Heart right ventricle (tissue), 16 donors: Measurements from ENCODE around the gene KCNA2. TPM values are rescaled to one million over a fixed set of nuclear protein-coding genes. Genes with fewer than 3 reads are reported as not detected.

Experiments used
- ATAC-seq, 8 donors: fragments of 200-7000 bp; cut with Tn5 transposase; one replicate each; pipeline ENCODE4 v1.9.1; 2020; ENCODE audit warnings: mild to moderate bottlenecking in 8 of 8, moderate library complexity in 8 of 8, moderate number of reproducible peaks in 1 of 8
- DNase-seq, 2 donors: peaks; one replicate each; pipeline ENCODE4 v3.0.0-alpha.2; 2020
- H3K27ac ChIP-seq, 10 donors: fragments of 200-600 bp; sonication (generic) in 2 of 10; one replicate each; pipeline versions ENCODE4 v1.5.0 to v1.8.0; 2020 to 2022; ENCODE audit warnings: mild to moderate bottlenecking in 3 of 10
- H3K27me3 ChIP-seq, 7 donors: fragments of 200-600 bp; one replicate each; pipeline ENCODE4 v1.8.0; 2021 to 2022; ENCODE audit warnings: mild to moderate bottlenecking in 2 of 7
- H3K36me3 ChIP-seq, 9 donors: fragments of 200-600 bp; sonication (generic) in 1 of 9; one replicate each; pipeline versions ENCODE4 v1.5.0 to v1.8.0; 2020 to 2022; ENCODE audit warnings: mild to moderate bottlenecking in 2 of 9
- H3K4me1 ChIP-seq, 9 donors: fragments of 200-600 bp; sonication (generic) in 1 of 9; one replicate each; pipeline versions ENCODE4 v1.5.0 to v1.8.0; 2020 to 2022; ENCODE audit warnings: mild to moderate bottlenecking in 4 of 9
- H3K4me3 ChIP-seq, 10 donors: fragments of 200-600 bp; sonication (generic) in 2 of 10; one replicate each; pipeline versions ENCODE4 v1.5.0 to v1.8.0; 2020 to 2022; ENCODE audit warnings: mild to moderate bottlenecking in 7 of 10, moderate library complexity in 2 of 10
- H3K9me3 ChIP-seq, 11 donors: fragments of 200-600 bp in 10 of 11; sonication (generic) in 2 of 11; one replicate each; pipeline versions ENCODE4 v1.5.0 to v1.8.0; 2013 to 2022; ENCODE audit warnings: mild to moderate bottlenecking in 2 of 11, control low read depth in 1 of 11, moderate library complexity in 1 of 11
- CTCF ChIP-seq, 9 donors: fragments of 200-600 bp; sonication (generic) in 2 of 9; IDR thresholded peaks; one replicate each; pipeline versions ENCODE4 v1.5.0 to v1.8.0; 2021 to 2022; ENCODE audit warnings: antibody characterized with exemption in 9 of 9, mild to moderate bottlenecking in 5 of 9, moderate library complexity in 1 of 9
- WGBS, 2 donors: extraction: QIAGEN DNeasy Blood & Tissue Kit; methylation state at CpG; one replicate each; pipeline ENCODE4 v1.1.7; 2013; ENCODE audit warnings: inconsistent platforms in 1 of 2; 5-methylcytosine and 5-hydroxymethylcytosine counted together
- intact Hi-C, 10 donors: fragments of 100-400 bp; cut with DNase I; formaldehyde crosslinking; loops; one replicate each; pipeline versions ENCODE4 v1.11.1 to v1.14.2; 2022
- polyA plus RNA-seq, 2 donors: library from polyadenylated mRNA; stranded (reverse); fragments of 200-250 nt; gene quantifications; one replicate each; pipeline ENCODE4 v1.2.3, GENCODE V29; 2013
- total RNA-seq, 10 donors: library from RNA; stranded (reverse); fragmentation: NEBNext Ultra II Directional in 3 of 10; extraction: Animal tissue kit (Norgen Biotek cat#: 25700) in 3 of 10; gene quantifications; one replicate each; pipeline versions ENCODE4 v1.2.1 to v1.2.4, GENCODE V29; 2021 to 2023
- donor health status: Arrhythmogenic right ventricular cardiomyopathy.
- donor health status: ischemic (EF 13 %, LVEDD 7.1; RV severe dilation, severe dysfunction).
- donor health status: healthy with polysubstance abuse.
- donor health status: DM: no; HTN: yes; CAD: no.
- donor health status: DM: no; HTN: no; CAD: no.
- donor health status: ischemic (EF 25% LVEDD 6.9; RV normal size, moderate dysfunction).
- donor health status: ischemic (EF 25% LVEDD 5.7; RV mildly dilated, moderate dysfunction).
- donor health status: healthy.
- donor health status: DM: yes; HTN: yes; CAD: no.
- donor health status: Ischemic cardiomyopathy.
- donor health status: ischemic (EF 35%, LVEDD 5.7; RV mildly dilated, moderate dysfunction).
- donor health status: nonischemic (EF 11% LVEDD 7.7; RV severe dilation, severe dysfunction).
- donor health status: DM: yes; HTN: yes; CAD: no.
- donor health status: PGD.
- donor health status: ischemic (EF 29% LVEDD 5.4; RV normal size, mild dysfunction).
- donor health status: nonischemic (EF 23%, LVEDD 6.1; RV moderate dilation, normal function).

The KCNA2 gene
- total and polyA plus RNA-seq, 12 donors: 0.04 to 1.6 (median 0.75) TPM

DNA sequence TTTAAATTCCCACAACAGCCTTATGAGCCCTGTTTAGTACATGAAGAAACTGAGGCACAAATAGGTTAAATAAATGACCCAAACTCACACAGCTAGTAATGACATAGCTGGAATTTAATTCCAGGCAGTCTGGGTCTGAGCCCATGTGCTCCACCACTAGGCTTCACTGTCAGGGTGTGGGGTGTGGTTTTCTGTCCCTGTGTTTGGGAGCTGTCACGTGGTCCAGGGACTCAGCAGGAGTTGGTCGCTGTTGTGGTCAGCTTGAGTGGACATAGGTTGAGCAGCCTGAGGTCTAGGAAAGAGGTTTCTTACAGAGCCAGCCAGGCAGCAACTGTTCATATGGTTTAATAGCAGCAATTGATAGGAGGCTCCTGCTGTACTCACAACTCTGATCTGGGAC lies 59.1 kb downstream of the KCNA2 start:
- intact Hi-C loops: no loop called here
- WGBS, 2 donors: 48 to 54% methylated on average over 2 of the region's 2 CpGs

DNA sequence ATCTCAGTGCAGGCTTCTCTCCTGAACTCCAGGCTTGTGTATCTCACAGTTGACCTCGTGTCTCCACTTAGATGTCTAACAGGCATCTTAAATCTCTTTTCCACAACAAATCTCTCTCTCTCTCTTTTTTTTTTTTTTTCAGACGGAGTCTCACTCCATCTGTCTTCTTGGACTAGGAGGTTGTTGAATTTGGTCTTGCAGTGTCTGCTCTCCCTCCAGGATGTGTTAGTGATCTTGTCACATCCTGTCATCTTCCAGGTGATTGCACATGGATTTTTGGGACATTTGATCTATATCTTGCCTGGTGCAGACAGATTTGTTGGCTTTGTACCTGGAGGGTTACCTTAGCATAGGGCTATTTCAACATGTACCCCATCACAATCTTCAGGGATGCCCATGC lies 60.7 kb downstream of the KCNA2 start:
- Histone ChIP-seq H3K9me3 (no peaks in the 10 kb centered on the region), H3K4me3 (no peak overlapping the region), H3K27ac (no peak overlapping the region), H3K27me3 (peaks cover 0 to 20% (median 10%) of the 10 kb centered on the region in 7 donors), H3K36me3 (no peaks in the 10 kb centered on the region), H3K4me1 (no peaks in the 10 kb centered on the region)
- no peak for TF ChIP-seq CTCF (IDR thresholded peaks at IDR 0.05)
- ATAC-seq (no peak), DNase-seq (no peak)
- WGBS, 2 donors: 26% methylated on average over 2 of the region's 2 CpGs
- intact Hi-C loops: no loop called here

More for the DNA sequence above, 59.1 kb downstream of the KCNA2 start:
- H3K36me3 ChIP-seq: no peaks in the 10 kb centered on the region
- no peaks in the 10 kb centered on the region for H3K9me3 ChIP-seq
- no peak overlapping the region for H3K27ac ChIP-seq
- no peak for ATAC-seq
- peaks cover 0 to 32% (median 22%) of the 10 kb centered on the region in 7 donors for H3K27me3 ChIP-seq
- no peak for DNase-seq
- no peak overlapping the region for H3K4me3 ChIP-seq
- TF ChIP-seq CTCF (IDR thresholded peaks at IDR 0.05): no peak
- no peaks in the 10 kb centered on the region for H3K4me1 ChIP-seq

DNA sequence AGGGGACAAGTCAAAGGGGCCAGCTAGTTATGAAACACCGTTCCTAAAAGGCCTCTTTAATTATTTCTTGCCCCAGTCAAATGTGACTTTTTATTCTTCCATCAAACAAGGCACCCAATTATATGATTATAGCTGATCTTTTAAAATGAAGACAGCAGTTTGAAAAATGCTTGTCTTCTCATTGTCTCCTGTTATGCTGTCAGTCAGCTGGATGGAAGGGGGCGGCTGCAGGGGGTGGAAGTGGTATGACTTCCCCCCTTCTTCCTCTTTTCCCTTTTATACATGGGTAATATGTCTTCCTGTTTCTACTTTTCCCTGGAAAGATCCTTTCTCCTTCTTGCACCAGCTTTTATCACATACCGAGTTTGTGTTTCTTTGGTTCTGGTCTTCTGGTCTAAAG lies 61.4 kb downstream of the KCNA2 start:
- no peaks in the 10 kb centered on the region for H3K4me1 ChIP-seq
- TF ChIP-seq CTCF (IDR thresholded peaks at IDR 0.05): no peak
- ATAC-seq (no peak), DNase-seq (no peak)
- no peaks in the 10 kb centered on the region for H3K36me3 ChIP-seq
- peaks cover 0 to 18% (median 7%) of the 10 kb centered on the region in 7 donors for H3K27me3 ChIP-seq
- intact Hi-C loops: no loop called here
- WGBS, 2 donors: 63% methylated on average over 3 of the region's 3 CpGs
- H3K4me3 ChIP-seq: no peak overlapping the region
- no peak overlapping the region for H3K27ac ChIP-seq
- H3K9me3 ChIP-seq: no peaks in the 10 kb centered on the region

Other genes starting within 250 kb of the KCNA2 start
- 1 to 10 TPM; 1.3 to 3.5 (median 2.4) TPM for gene SLC16A4, start 215.3 kb downstream of the KCNA2 start, total RNA-seq
- 1 to 10 TPM; 1.5 to 3.4 TPM for gene SLC16A4, start 215.3 kb downstream of the KCNA2 start, polyA plus RNA-seq
- gene LAMTOR5, start 198.7 kb downstream of the KCNA2 start, total RNA-seq: 100 to 1,000 TPM; 209 to 268 (median 245) TPM
- 100 to 1,000 TPM; 281 to 506 TPM for gene LAMTOR5, start 198.7 kb downstream of the KCNA2 start, polyA plus RNA-seq
- 1 to 10 TPM in 1 of 10 donors, under 1 TPM in 4, not detected in 5; 0.17 to 1.6 (median 0.29) TPM for gene PROK1, start 155.2 kb downstream of the KCNA2 start, total RNA-seq
- 1 to 10 TPM in 1 of 2 donors, under 1 TPM in 1; 0.07 to 6.8 TPM for gene PROK1, start 155.2 kb downstream of the KCNA2 start, polyA plus RNA-seq
- not detected for gene KCNA10, start 87.2 kb downstream of the KCNA2 start, total RNA-seq
- gene KCNA10, start 87.2 kb downstream of the KCNA2 start, polyA plus RNA-seq: not detected
- 1 to 10 TPM in 2 of 10 donors, under 1 TPM in 7, not detected in 1; 0.16 to 1.8 (median 0.40) TPM for gene KCNA3, start 68.6 kb upstream of the KCNA2 start, total RNA-seq
- under 1 TPM in 1 of 2 donors, not detected in 1; 0.04 TPM for gene KCNA3, start 68.6 kb upstream of the KCNA2 start, polyA plus RNA-seq